Measurements from ENCODE around the gene INPP4A.

INPP4A gene

GRCh38 chr2:98561902-98562695, 117.4 kb downstream of the INPP4A start:
- DNase-seq (ENCODE audit: low read depth, low spot score): no peak

GRCh38 chr2:98563394-98563793, 118.7 kb downstream of the INPP4A start:
- DNase-seq (ENCODE audit: low read depth, low spot score): no peak

GRCh38 chr2:98564541-98565132, 120.0 kb downstream of the INPP4A start:
- no peak for DNase-seq (ENCODE audit: low read depth, low spot score)

GRCh38 chr2:98565286-98565860, 120.7 kb downstream of the INPP4A start:
- no peak for DNase-seq (ENCODE audit: low read depth, low spot score)

GRCh38 chr2:98565941-98566340, 121.3 kb downstream of the INPP4A start:
- no peak for DNase-seq (ENCODE audit: low read depth, low spot score)

GRCh38 chr2:98568161-98568956, 123.7 kb downstream of the INPP4A start:
- no peak for DNase-seq (ENCODE audit: low read depth, low spot score)

- no peak for DNase-seq (ENCODE audit: low read depth, low spot score)
These were observed 124.6 kb downstream of the INPP4A start for GRCh38 chr2:98569197-98569793.

- DNase-seq (ENCODE audit: low read depth, low spot score): no peak
These were observed 125.3 kb downstream of the INPP4A start for GRCh38 chr2:98569915-98570314.

- no peak for DNase-seq (ENCODE audit: low read depth, low spot score)
These were observed 125.7 kb downstream of the INPP4A start for GRCh38 chr2:98570356-98570755.

GRCh38 chr2:98571121-98571701, 126.6 kb downstream of the INPP4A start:
- no peak for DNase-seq (ENCODE audit: low read depth, low spot score)

- DNase-seq (ENCODE audit: low read depth, low spot score): no peak
These were observed 127.1 kb downstream of the INPP4A start for GRCh38 chr2:98571796-98572195.

GRCh38 chr2:98572211-98572610, 127.6 kb downstream of the INPP4A start:
- DNase-seq (ENCODE audit: low read depth, low spot score): no peak

- no peak for DNase-seq (ENCODE audit: low read depth, low spot score)
These were observed 128.0 kb downstream of the INPP4A start for GRCh38 chr2:98572676-98573075.

GRCh38 chr2:98573426-98573825, 128.8 kb downstream of the INPP4A start:
- no peak for DNase-seq (ENCODE audit: low read depth, low spot score)

- no peak for DNase-seq (ENCODE audit: low read depth, low spot score)
These were observed 132.1 kb downstream of the INPP4A start for GRCh38 chr2:98576666-98577312.

GRCh38 chr2:98577313-98577712, 132.7 kb downstream of the INPP4A start:
- no peak for DNase-seq (ENCODE audit: low read depth, low spot score)

GRCh38 chr2:98578231-98578630, 133.6 kb downstream of the INPP4A start:
- DNase-seq (ENCODE audit: low read depth, low spot score): no peak

GRCh38 chr2:98579926-98580325, 135.3 kb downstream of the INPP4A start:
- DNase-seq (ENCODE audit: low read depth, low spot score): no peak

GRCh38 chr2:98580656-98581284, 136.1 kb downstream of the INPP4A start:
- no peak for DNase-seq (ENCODE audit: low read depth, low spot score)

GRCh38 chr2:98582523-98582922, 137.9 kb downstream of the INPP4A start:
- DNase-seq (ENCODE audit: low read depth, low spot score): no peak
